Thyroid gland (tissue), 4 donors: ENCODE measurements around the gene CHMP2B. TPM values are rescaled to one million over a fixed set of nuclear protein-coding genes. Genes with fewer than 3 reads are reported as not detected.
"Not testable (repeated sequence)": the region's sequence is repeated elsewhere in the genome, so short reads cannot be mapped to it uniquely, and the experiment has no call there.

Experiments
- DNase-seq, 2 donors: peaks; one replicate each; pipeline ENCODE4 v3.0.0-alpha.2; 2019
- H3K27ac ChIP-seq, 3 donors: fragments of 200-600 bp; sonication (generic); 1 replicate in 2 of 3; 2 replicates in 1 of 3; pipeline ENCODE4 v1.5.1; 2016 to 2019; ENCODE audit warnings: mild to moderate bottlenecking in 1 of 3, moderate library complexity in 1 of 3
- H3K27me3 ChIP-seq: fragments of 200-600 bp; sonication (generic); one replicate; pipeline ENCODE4 v1.5.1; 2019
- H3K36me3 ChIP-seq, 2 donors: fragments of 200-600 bp; sonication (generic); one replicate each; pipeline ENCODE4 v1.5.1; 2016 to 2019
- H3K4me1 ChIP-seq, 2 donors: fragments of 200-600 bp; sonication (generic); one replicate each; pipeline ENCODE4 v1.5.1; 2017 to 2019
- H3K4me3 ChIP-seq, 3 donors: fragments of 200-600 bp; sonication (generic); replicated peaks in 1 of 3; 1 replicate in 2 of 3; 2 replicates in 1 of 3; pipeline ENCODE4 v1.5.1; 2016; ENCODE audit warnings: mild to moderate bottlenecking in 1 of 3
- H3K9me3 ChIP-seq: fragments of 200-600 bp; sonication (generic); one replicate; pipeline ENCODE4 v1.5.1; 2017
- POLR2A ChIP-seq, 2 donors: fragments of 450-650 bp; IDR thresholded peaks; one replicate each; pipeline ENCODE4 v1.6.1; 2017; ENCODE audit warnings: antibody characterized with exemption in 2 of 2, mild to moderate bottlenecking in 2 of 2, moderate library complexity in 1 of 2
- WGBS, 2 donors: methylation state at CpG; one replicate each; pipeline ENCODE4 v1.1.5; 2017; 5-methylcytosine and 5-hydroxymethylcytosine counted together
- intact Hi-C: fragments of 100-400 bp; cut with DNase I; formaldehyde crosslinking; loops from one replicate; pipeline ENCODE4 v1.15.1; 2023
- total RNA-seq, 4 donors: library from RNA; depleted of rRNA; stranded (reverse); fragments of >200 nt; gene quantifications; one replicate each; pipeline ENCODE4 v1.2.3, GENCODE V29; 2016
- TF ChIP-seq, protein P1 (sequence below), 6 experiments: fragments of 200-600 bp in 3 of 6; fragments of 450-650 bp in 3 of 6; sonication (generic) in 3 of 6; IDR thresholded peaks; one replicate each; pipeline ENCODE4 v1.5.1; 2016 to 2019; ENCODE audit warnings: antibody characterized with exemption in 6 of 6, mild to moderate bottlenecking in 2 of 6, inconsistent platforms in 1 of 6, moderate library complexity in 1 of 6

The CHMP2B gene
- total RNA-seq, 4 donors from 2014 or later, result 63.7 to 70.0 (median 66.3) TPM

DNA sequence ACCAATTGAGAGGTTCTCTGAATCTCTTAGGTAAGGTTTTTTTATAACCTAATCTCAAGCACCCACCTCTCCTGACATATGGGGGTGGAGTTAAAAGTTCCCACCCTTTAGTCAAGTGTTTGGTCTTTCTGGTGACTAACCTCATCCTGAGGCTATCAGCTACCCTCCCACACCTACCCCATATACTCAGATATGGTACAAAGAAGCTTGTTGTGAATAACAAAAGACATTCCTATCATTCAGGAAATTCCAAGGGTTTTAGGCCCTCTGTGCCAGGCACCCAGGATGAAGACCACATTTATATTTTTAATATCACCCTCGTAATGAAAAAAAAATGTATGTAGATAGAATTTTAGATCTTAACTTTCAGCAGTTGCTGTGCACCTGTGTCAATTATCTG is 9.0 kb downstream of the CHMP2B start:
- no peaks in the 10 kb centered on the region for H3K9me3 ChIP-seq
- 95 to 97% methylated on average over 1 of the region's 1 CpG for WGBS, 2 donors

DNA sequence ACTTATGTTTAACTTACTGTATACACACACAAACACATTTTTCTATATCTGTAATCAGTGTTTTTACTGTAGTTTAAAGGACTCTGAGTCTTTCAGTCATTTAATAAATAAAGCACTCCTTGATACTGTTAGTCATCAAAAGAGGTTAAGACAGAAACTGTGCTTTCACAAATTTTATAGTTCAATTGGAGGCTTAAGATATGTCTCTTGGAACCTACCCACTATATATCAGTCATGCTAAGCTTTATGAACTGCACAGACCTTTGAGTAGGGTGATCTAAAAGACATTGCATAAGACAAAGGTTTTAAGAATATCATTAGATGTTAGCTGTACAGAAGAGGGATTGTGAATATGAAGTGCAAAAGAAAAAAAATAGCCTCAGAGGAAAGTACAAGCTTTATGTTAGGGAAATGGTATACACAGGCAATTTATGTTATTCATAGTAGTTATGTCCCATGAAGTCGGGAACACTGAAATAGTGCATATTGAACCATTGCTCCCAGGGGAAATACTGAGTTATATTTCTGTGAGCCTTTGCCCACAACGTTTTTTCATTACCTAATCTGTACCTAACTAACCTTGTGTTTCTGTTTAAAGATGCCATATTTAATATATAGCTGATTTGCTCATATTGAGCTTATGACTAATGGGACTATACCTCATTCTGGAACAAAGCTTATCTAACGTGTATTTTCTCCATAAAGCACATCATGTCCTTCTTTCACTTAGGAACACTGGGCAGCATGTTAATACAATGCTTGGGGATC is 19.7 kb downstream of the CHMP2B start:
- intact Hi-C loops, result no loop called here
- whole genome bisulfite sequencing, 2 donors, result 86% methylated on average over 3 of the region's 3 CpGs
- DNase-seq, result no peak
- no peak overlapping the region for H3K4me3 ChIP-seq
- peaks cover 22 to 33% of the 10 kb centered on the region in 2 donors for H3K4me1 ChIP-seq
- H3K27me3 ChIP-seq, result no peaks in the 10 kb centered on the region
- no peaks in the 10 kb centered on the region for H3K9me3 ChIP-seq
- no peaks in the 10 kb centered on the region for H3K36me3 ChIP-seq
- H3K27ac ChIP-seq, result peak overlapping the region in 2 of 3 donors; percentile 69 to 92
- TF ChIP-seq, protein P1, sequence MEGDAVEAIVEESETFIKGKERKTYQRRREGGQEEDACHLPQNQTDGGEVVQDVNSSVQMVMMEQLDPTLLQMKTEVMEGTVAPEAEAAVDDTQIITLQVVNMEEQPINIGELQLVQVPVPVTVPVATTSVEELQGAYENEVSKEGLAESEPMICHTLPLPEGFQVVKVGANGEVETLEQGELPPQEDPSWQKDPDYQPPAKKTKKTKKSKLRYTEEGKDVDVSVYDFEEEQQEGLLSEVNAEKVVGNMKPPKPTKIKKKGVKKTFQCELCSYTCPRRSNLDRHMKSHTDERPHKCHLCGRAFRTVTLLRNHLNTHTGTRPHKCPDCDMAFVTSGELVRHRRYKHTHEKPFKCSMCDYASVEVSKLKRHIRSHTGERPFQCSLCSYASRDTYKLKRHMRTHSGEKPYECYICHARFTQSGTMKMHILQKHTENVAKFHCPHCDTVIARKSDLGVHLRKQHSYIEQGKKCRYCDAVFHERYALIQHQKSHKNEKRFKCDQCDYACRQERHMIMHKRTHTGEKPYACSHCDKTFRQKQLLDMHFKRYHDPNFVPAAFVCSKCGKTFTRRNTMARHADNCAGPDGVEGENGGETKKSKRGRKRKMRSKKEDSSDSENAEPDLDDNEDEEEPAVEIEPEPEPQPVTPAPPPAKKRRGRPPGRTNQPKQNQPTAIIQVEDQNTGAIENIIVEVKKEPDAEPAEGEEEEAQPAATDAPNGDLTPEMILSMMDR (IDR thresholded peaks at IDR 0.05), result no peak
- TF ChIP-seq POLR2A (IDR thresholded peaks at IDR 0.05), result no peak

More for the DNA sequence above, 9.0 kb downstream of the CHMP2B start:
- Histone ChIP-seq H3K27ac (no peak overlapping the region), H3K4me1 (peaks cover 28 to 30% of the 10 kb centered on the region in 2 donors), H3K4me3 (no peak overlapping the region), H3K36me3 (no peaks in the 10 kb centered on the region), H3K27me3 (no peaks in the 10 kb centered on the region)
- TF ChIP-seq, protein P1 (IDR thresholded peaks at IDR 0.05), result no peak
- TF ChIP-seq POLR2A (IDR thresholded peaks at IDR 0.05), result no peak
- no peak for DNase-seq
- intact Hi-C loops, result no loop called here

DNA sequence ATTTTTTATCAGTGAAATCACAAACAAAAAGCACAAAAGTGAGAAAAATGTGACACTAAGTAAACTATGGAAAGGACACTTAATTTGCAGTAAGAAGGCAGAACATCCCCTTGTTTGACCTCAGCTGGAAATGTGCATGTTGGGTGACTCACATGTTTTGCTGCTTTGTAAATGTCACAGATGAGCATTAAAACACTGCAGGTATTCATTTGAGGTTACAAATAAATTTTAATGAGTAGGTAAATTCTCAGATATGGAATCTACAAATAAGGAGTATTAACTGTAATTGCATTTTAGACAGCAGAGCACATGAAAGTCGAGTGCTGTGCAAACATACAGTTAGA is 20.3 kb downstream of the CHMP2B start:
- intact Hi-C loops, result no loop called here
- TF ChIP-seq, protein P1 (IDR thresholded peaks at IDR 0.05), result no peak
- no peak for TF ChIP-seq POLR2A (IDR thresholded peaks at IDR 0.05)
- H3K36me3 ChIP-seq, result no peaks in the 10 kb centered on the region
- peaks cover 22 to 30% of the 10 kb centered on the region in 2 donors for H3K4me1 ChIP-seq
- no peak overlapping the region for H3K4me3 ChIP-seq
- H3K27me3 ChIP-seq, result no peaks in the 10 kb centered on the region
- no peak for DNase-seq
- 90 to 91% methylated on average over 1 of the region's 1 CpG for WGBS, 2 donors
- H3K9me3 ChIP-seq, result no peaks in the 10 kb centered on the region
- H3K27ac ChIP-seq, result peak overlapping the region in 2 of 3 donors; percentile 69 to 92

DNA sequence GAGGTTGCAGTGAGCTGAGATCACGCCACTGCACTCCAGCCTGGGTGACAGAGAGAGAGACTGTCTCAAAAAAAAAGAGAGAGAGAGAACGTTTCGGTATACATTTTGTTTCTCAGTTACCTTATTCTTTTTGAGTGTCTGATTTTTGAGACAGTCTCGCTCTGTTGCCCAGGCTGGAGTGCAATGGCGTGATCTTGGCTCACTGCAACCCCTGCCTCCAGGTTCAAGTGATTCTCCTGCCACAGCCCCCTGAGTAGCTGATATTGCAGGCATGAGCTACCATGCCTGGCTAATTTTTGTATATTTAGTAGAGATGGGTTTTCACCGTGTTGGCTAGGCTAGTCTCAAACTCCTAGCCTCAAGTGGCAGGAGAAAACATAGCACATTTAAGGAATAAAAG is 21.1 kb downstream of the CHMP2B start:
- H3K4me1 ChIP-seq, result peaks cover 22 to 23% of the 10 kb centered on the region in 2 donors
- H3K9me3 ChIP-seq, H3K36me3 ChIP-seq, H3K27me3 ChIP-seq, H3K4me3 ChIP-seq, intact Hi-C loops: not testable (repeated sequence)
- peak; percentile 78 to 79 for DNase-seq
- WGBS, 2 donors, result 29 to 63% methylated on average over 6 of the region's 6 CpGs
- TF ChIP-seq, protein P1 (IDR thresholded peaks at IDR 0.05), result peak in 1 of 6 experiments; percentile 23
- H3K27ac ChIP-seq, result peak overlapping the region; percentile 69 to 92 (median 72)

- Histone ChIP-seq H3K9me3 (no peaks in the 10 kb centered on the region), H3K27me3 (no peaks in the 10 kb centered on the region), H3K4me3 (no peak overlapping the region), H3K4me1 (peaks cover 22 to 23% of the 10 kb centered on the region in 2 donors), H3K27ac (peak overlapping the region; percentile 27 to 69 (median 56)), H3K36me3 (peaks cover 4 to 8% of the 10 kb centered on the region in 2 donors)
- DNase-seq, result no peak
- no peak for TF ChIP-seq POLR2A (IDR thresholded peaks at IDR 0.05)
- TF ChIP-seq, protein P1 (IDR thresholded peaks at IDR 0.05), result no peak
- intact Hi-C loops, result no loop called here
- WGBS, 2 donors, result 100% methylated on average over 1 of the region's 1 CpG
Measured at GRCh38 chr3:87248831-87249230, 21.7 kb downstream of the CHMP2B start.
